A549 (cell line): ENCODE results near the gene MACF1. TPM values are rescaled to one million over a fixed set of nuclear protein-coding genes. Genes with fewer than 3 reads are reported as not detected.

Experiments used
- ATAC-seq, 2 experiments: fragments of 200-7000 bp in 1 of 2; fragments of >200 bp in 1 of 2; cut with Nextera tagmentation in 1 of 2; cut with Tn5 transposase in 1 of 2; 3 replicates each; pipeline versions ENCODE4 v1.8.0 to v1.9.1; 2018 to 2020; ENCODE audit warnings: mild to moderate bottlenecking in 1 of 2, moderate library complexity in 1 of 2
- CTCF ChIA-PET: fragments of 300-600 bp; sonication (Branson Sonifier 250); formaldehyde crosslinking; extraction: SDS; loops from one replicate; lab custom pipeline; 2021; ENCODE audit warnings: antibody characterized with exemption, inconsistent platforms; lab: Yijun Ruan, JAX
- POLR2A ChIA-PET: fragments of 350-600 bp; formaldehyde crosslinking; extraction: SDS; loops from one replicate; lab custom pipeline; 2021; ENCODE audit warnings: antibody characterized with exemption, inconsistent platforms; lab: Yijun Ruan, JAX
- DNase-seq, 2 experiments: peaks; one replicate each; pipeline versions ENCODE4 v3.0.0 to v3.0.0-alpha.2; 2011 to 2016; ENCODE audit warnings: low read depth in 1 of 2, low spot score in 1 of 2
- FAIRE-seq: peaks from 2 replicates; lab custom pipeline; 2011; peaks lifted over from hg19 to GRCh38; lab: Jason Lieb, UNC
- H3K27ac ChIP-seq, 2 experiments: fragments of >200 bp; sonication (Bioruptor Twin); formaldehyde crosslinking; 3 replicates each; pipeline ENCODE4 v1.5.1; 2016 to 2017
- H3K4me1 ChIP-seq: fragments of >200 bp; sonication (Bioruptor Twin); formaldehyde crosslinking; 3 replicates; pipeline ENCODE4 v1.6.1; 2016
- H3K4me2 ChIP-seq: fragments of >200 bp; sonication (Bioruptor Twin); formaldehyde crosslinking; 3 replicates; pipeline ENCODE4 v1.6.1; 2016
- H3K4me3 ChIP-seq: fragments of >200 bp; sonication (Bioruptor Twin); formaldehyde crosslinking; 3 replicates; pipeline ENCODE4 v1.5.1; 2016
- H3K9me3 ChIP-seq: fragments of >200 bp; sonication (Bioruptor Twin); formaldehyde crosslinking; 3 replicates; pipeline ENCODE4 v1.6.1; 2016
- BCL3 ChIP-seq: fragments of >200 bp; sonication (Bioruptor Twin); formaldehyde crosslinking; IDR thresholded peaks from 3 replicates; pipeline ENCODE4 v1.6.1; 2016
- CEBPB ChIP-seq, 2 experiments: fragments of >200 bp in 1 of 2; sonication (Bioruptor Twin) in 1 of 2; formaldehyde crosslinking in 1 of 2; IDR thresholded peaks; 2 replicates each; pipeline ENCODE4 v1.6.1; 2012 to 2016
- E2F6 ChIP-seq: IDR thresholded peaks from 2 replicates; pipeline ENCODE4 v1.6.1; 2012; ENCODE audit warnings: low read depth, borderline replicate concordance
- EP300 ChIP-seq, 2 experiments: fragments of >200 bp; sonication (Bioruptor Twin); formaldehyde crosslinking; IDR thresholded peaks; 2 replicates in 1 of 2; 3 replicates in 1 of 2; pipeline ENCODE4 v1.6.1; 2016 to 2017
- FOSL2 ChIP-seq, 2 experiments: fragments of 450-650 bp in 1 of 2; fragments of >200 bp in 1 of 2; sonication (Bioruptor Twin) in 1 of 2; formaldehyde crosslinking; IDR thresholded peaks; 2 replicates each; pipeline versions ENCODE4 v1.5.0 to v1.6.1; 2016 to 2020; ENCODE audit warnings: mild to moderate bottlenecking in 1 of 2, moderate library complexity in 1 of 2
- GATA3 ChIP-seq: IDR thresholded peaks from 2 replicates; pipeline ENCODE4 v1.6.1; 2012; ENCODE audit warnings: borderline replicate concordance
- HDAC2 ChIP-seq: fragments of 200-600 bp; sonication (generic); IDR thresholded peaks from 2 replicates; pipeline ENCODE4 v1.6.1; 2016
- HES2 ChIP-seq: fragments of >200 bp; sonication (Bioruptor Twin); formaldehyde crosslinking; IDR thresholded peaks from 2 replicates; pipeline ENCODE4 v1.6.1; 2016
- HOXA7 ChIP-seq: fragments of 250-450 bp; sonication (Bioruptor Pico); IDR thresholded peaks from 2 replicates; pipeline ENCODE4 v1.5.0; 2020; ENCODE audit warnings: mild to moderate bottlenecking, moderate library complexity
- KDM1A ChIP-seq: fragments of 200-600 bp; sonication (generic); IDR thresholded peaks from 2 replicates; pipeline ENCODE4 v1.6.1; 2016; ENCODE audit warnings: low read depth, mild to moderate bottlenecking
- KDM5A ChIP-seq: fragments of 200-600 bp; sonication (generic); IDR thresholded peaks from 2 replicates; pipeline ENCODE4 v1.6.1; 2016; ENCODE audit warnings: antibody characterized with exemption, mild to moderate bottlenecking
- NPAS2 ChIP-seq: fragments of 250-450 bp; sonication (Bioruptor Pico); IDR thresholded peaks from 2 replicates; pipeline ENCODE4 v1.8.0; 2022; ENCODE audit warnings: mild to moderate bottlenecking, moderate library complexity, borderline replicate concordance
- PBX3 ChIP-seq: IDR thresholded peaks from 2 replicates; pipeline ENCODE4 v1.6.1; 2012
- PHF8 ChIP-seq: fragments of 200-600 bp; sonication (generic); IDR thresholded peaks from 2 replicates; pipeline ENCODE4 v1.6.1; 2016; ENCODE audit warnings: low read depth, mild to moderate bottlenecking, antibody characterized with exemption, moderate library complexity, borderline replicate concordance
- POLR2A ChIP-seq: IDR thresholded peaks from 2 replicates; pipeline ENCODE4 v1.6.1; 2012; ENCODE audit warnings: mild to moderate bottlenecking, low read length
- RARB ChIP-seq: fragments of 250-450 bp; sonication (Bioruptor Pico); IDR thresholded peaks from 2 replicates; pipeline ENCODE4 v1.8.0; 2021; ENCODE audit warnings: mild to moderate bottlenecking, moderate library complexity
- RCOR1 ChIP-seq: fragments of 150-350 bp; IDR thresholded peaks from 2 replicates; pipeline ENCODE4 v1.6.1; 2014; ENCODE audit warnings: antibody characterized with exemption, low read length, low read depth
- REST ChIP-seq: fragments of 200-600 bp; sonication (generic); IDR thresholded peaks from 2 replicates; pipeline ENCODE4 v1.6.1; 2016; ENCODE audit warnings: antibody characterized with exemption, mild to moderate bottlenecking, moderate library complexity
- SMC3 ChIP-seq: fragments of >200 bp; sonication (Bioruptor Twin); formaldehyde crosslinking; IDR thresholded peaks from 3 replicates; pipeline ENCODE4 v1.6.1; 2018; ENCODE audit warnings: inconsistent platforms
- SREBF2 ChIP-seq: fragments of 450-650 bp; IDR thresholded peaks from 2 replicates; pipeline ENCODE4 v1.6.1; 2014; ENCODE audit warnings: mild to moderate bottlenecking, moderate library complexity
- TFCP2L1 ChIP-seq: fragments of 250-450 bp; sonication (Bioruptor Pico); IDR thresholded peaks from 2 replicates; pipeline ENCODE4 v1.5.0; 2021; ENCODE audit warnings: mild to moderate bottlenecking
- TP53 ChIP-seq: fragments of 250-450 bp; sonication (Bioruptor Pico); IDR thresholded peaks from 2 replicates; pipeline ENCODE4 v1.5.0; 2021; ENCODE audit warnings: mild to moderate bottlenecking, moderate library complexity
- USF2 ChIP-seq: fragments of 450-650 bp; IDR thresholded peaks from 2 replicates; pipeline ENCODE4 v1.6.1; 2014; ENCODE audit warnings: antibody characterized with exemption
- ZC3H11A ChIP-seq: fragments of 450-650 bp; IDR thresholded peaks from 2 replicates; pipeline ENCODE4 v1.6.1; 2014; ENCODE audit warnings: antibody characterized with exemption, mild to moderate bottlenecking
- ZFP36 ChIP-seq: fragments of 450-650 bp; IDR thresholded peaks from 2 replicates; pipeline ENCODE4 v1.6.1; 2014; ENCODE audit warnings: borderline replicate concordance; ENCODE audit not compliant: partially characterized antibody
- WGBS: methylation state at CpG from one replicate; pipeline ENCODE4 v1.1.6; 2017; ENCODE audit errors: missing lambda C conversion rate; 5-methylcytosine and 5-hydroxymethylcytosine counted together
- polyA plus RNA-seq, 4 experiments: library from polyadenylated mRNA; depleted of rRNA in 3 of 4; stranded (reverse); fragments of >200 nt; fragmentation: RNase III in 1 of 4; extraction: RNeasy Plus Mini Kit Qiagen cat#74134 plus additional on column Dnase treatment in 1 of 4; gene quantifications; 2 replicates in 3 of 4; 3 replicates in 1 of 4; pipeline ENCODE4 v1.2.3, GENCODE V29; 2011 to 2017

The MACF1 gene
- polyA plus RNA-seq, 2 of the 4 experiments (the other 2 are of a cell fraction): 45.7 to 64.2 TPM

GRCh38 chr1:39416609-39417008 is 212.1 kb downstream of the MACF1 start (continued):
- no peak for TF ChIP-seq REST
- TF ChIP-seq GATA3: no peak
- no peak for TF ChIP-seq ZC3H11A

GRCh38 chr1:39418236-39418635 is 213.7 kb downstream of the MACF1 start:
- FAIRE-seq (no peak), ATAC-seq (no peak), DNase-seq (no peak)
- TF ChIP-seq E2F6 (no peak), PBX3 (no peak), KDM5A (no peak), NPAS2 (CRISPR knock-in tag) (no peak), HOXA7 (CRISPR knock-in tag) (no peak), SREBF2 (no peak), REST (no peak), TP53 (CRISPR knock-in tag) (no peak), FOSL2 (IDR thresholded peaks at IDR 0.05) (no peak), FOSL2 (CRISPR knock-in tag; IDR thresholded peaks at IDR 0.05) (no peak), GATA3 (no peak), HES2 (no peak)
- no peak overlapping the region for H3K4me2 ChIP-seq
- CTCF ChIA-PET: no interaction called here
- 93% methylated on average over 4 of the region's 4 CpGs for WGBS
- POLR2A ChIA-PET: no interaction called here
- H3K4me1 ChIP-seq: peaks cover 18% of the 10 kb centered on the region; the same call in 2 of the 3 replicates
- no peaks in the 10 kb centered on the region for H3K9me3 ChIP-seq
- no peak overlapping the region for H3K4me3 ChIP-seq
- H3K27ac ChIP-seq: no peak overlapping the region

- POLR2A ChIA-PET: no interaction called here
- no peak for FAIRE-seq
- TF ChIP-seq POLR2A (no peak), KDM1A (no peak), RARB (CRISPR knock-in tag) (no peak), TFCP2L1 (CRISPR knock-in tag) (no peak), CEBPB (IDR thresholded peaks at IDR 0.05) (no peak), TP53 (CRISPR knock-in tag) (no peak), SMC3 (no peak), USF2 (no peak), HOXA7 (CRISPR knock-in tag) (no peak), BCL3 (no peak), EP300 (IDR thresholded peaks at IDR 0.05) (no peak), SREBF2 (no peak), GATA3 (no peak), PHF8 (no peak), ZC3H11A (no peak), HDAC2 (no peak), RCOR1 (no peak), ZFP36 (no peak)
Measured at GRCh38 chr1:39420493-39420892, 216.0 kb downstream of the MACF1 start.

More at GRCh38 chr1:39420493-39420892, 216.0 kb downstream of the MACF1 start:
- CTCF ChIA-PET: interaction anchor here (0.8 to 3.2 kb wide), 3 partner anchors 9 to 22 kb away, joined by 3 to 25 read pairs (median 6); no protein-coding TSS in a partner anchor
- DNase-seq (no peak), ATAC-seq (no peak)
- Histone ChIP-seq H3K27ac (no peak overlapping the region), H3K4me3 (no peak overlapping the region), H3K4me1 (peaks cover 8% of the 10 kb centered on the region; the same call in 2 of the 3 replicates), H3K9me3 (no peaks in the 10 kb centered on the region), H3K4me2 (no peak overlapping the region)
